HCT116 (cell line): Measurements from ENCODE around the gene PLEKHA6. TPM values are rescaled to one million over a fixed set of nuclear protein-coding genes. Genes with fewer than 3 reads are reported as not detected.

Experiments used
- ATAC-seq: fragments of 200-7000 bp; cut with Tn5 transposase; 2 replicates; pipeline ENCODE4 v1.9.1; 2020; ENCODE audit warnings: mild to moderate bottlenecking, moderate library complexity
- BruUV-seq: library from RNA; stranded (reverse); fragments of 400-500 nt; replicated peaks from 2 replicates; lab custom pipeline; 2021; lab: Mats Ljungman, UMichigan
- CTCF ChIA-PET: fragments of 300-600 bp; sonication (Branson Sonifier 250); formaldehyde crosslinking; loops from one replicate; lab custom pipeline; 2021; ENCODE audit warnings: antibody characterized with exemption; lab: Charles Lee
- POLR2A ChIA-PET: fragments of 300-600, 350-600 bp; sonication (Branson Sonifier 250); formaldehyde crosslinking; loops from one replicate; lab custom pipeline; 2021; ENCODE audit warnings: antibody characterized with exemption; lab: Charles Lee
- RAD21 ChIA-PET, 2 experiments: fragments of 300-600 bp; sonication (Branson Sonifier 250); formaldehyde crosslinking; loops; one replicate each; lab custom pipeline; 2023; ENCODE audit warnings: low total read pairs in 2 of 2; ENCODE audit not compliant: uncharacterized antibody in 2 of 2, unreplicated experiment in 2 of 2, low non-redundant PET in 1 of 2; lab: Charles Lee
- DNase-seq: peaks from one replicate; pipeline ENCODE4 v3.0.0-alpha.2; 2010; ENCODE audit warnings: low read depth, low spot score
- H2AFZ ChIP-seq: fragments of 200-600 bp; shearing (Covaris generic), sonication (generic); 2 replicates; pipeline ENCODE4 v1.6.1; 2017; ENCODE audit warnings: low read depth, mixed run types, mixed read lengths, antibody characterized with exemption, low read length; ENCODE audit not compliant: poor library complexity, severe bottlenecking
- H3K27ac ChIP-seq: 2 replicates; pipeline ENCODE4 v1.5.1; 2012; ENCODE audit warnings: low read depth, low read length
- H3K27me3 ChIP-seq: fragments of 200-600 bp; sonication (generic); 2 replicates; pipeline ENCODE4 v1.6.1; 2016; ENCODE audit warnings: mixed run types, low read length, mixed read lengths; ENCODE audit not compliant: insufficient read depth
- H3K36me3 ChIP-seq, 2 experiments: fragments of 200-500 bp in 1 of 2; fragments of 200-600 bp in 1 of 2; sonication (Bioruptor generic) in 1 of 2; sonication (generic) in 1 of 2; 2 replicates each; pipeline versions ENCODE4 v1.5.1 to v1.6.1; 2014 to 2016; ENCODE audit warnings: low read length in 2 of 2, inconsistent platforms in 1 of 2, mixed read lengths in 1 of 2, mixed run types in 1 of 2; ENCODE audit not compliant: insufficient read depth in 2 of 2, control insufficient read depth in 1 of 2
- H3K4me1 ChIP-seq, 2 experiments: fragments of 200-600 bp in 1 of 2; sonication (generic) in 1 of 2; 2 replicates each; pipeline versions ENCODE4 v1.5.1 to v1.6.1; 2012 to 2017; ENCODE audit warnings: low read length in 2 of 2, inconsistent platforms in 1 of 2, mild to moderate bottlenecking in 1 of 2, mixed read lengths in 1 of 2, mixed run types in 1 of 2, moderate library complexity in 1 of 2; ENCODE audit not compliant: insufficient read depth in 2 of 2, control insufficient read depth in 1 of 2
- H3K4me2 ChIP-seq: fragments of 200-600 bp; sonication (generic); 2 replicates; pipeline ENCODE4 v1.6.1; 2017; ENCODE audit warnings: mixed run types, low read length, mixed read lengths
- H3K4me3 ChIP-seq, 2 experiments: fragments of 200-600 bp in 1 of 2; sonication (generic) in 1 of 2; replicated peaks in 1 of 2; 2 replicates each; pipeline ENCODE4 v1.5.1; 2011 to 2016; ENCODE audit warnings: low read length in 2 of 2, control low read depth in 1 of 2, low read depth in 1 of 2, mild to moderate bottlenecking in 1 of 2, mixed read lengths in 1 of 2, mixed run types in 1 of 2
- H3K79me2 ChIP-seq: fragments of 200-600 bp; sonication (generic); 2 replicates; pipeline ENCODE4 v1.6.1; 2017; ENCODE audit warnings: mild to moderate bottlenecking, mixed run types, low read length, moderate library complexity, mixed read lengths; ENCODE audit not compliant: insufficient read depth
- H3K9ac ChIP-seq: fragments of 200-600 bp; sonication (generic); 2 replicates; pipeline ENCODE4 v1.6.1; 2016; ENCODE audit warnings: low read length, mixed read lengths
- H3K9me2 ChIP-seq: fragments of 200-600 bp; sonication (generic), shearing (Covaris generic); 2 replicates; pipeline ENCODE4 v1.6.1; 2017; ENCODE audit warnings: mixed run types, mild to moderate bottlenecking, moderate library complexity; ENCODE audit not compliant: insufficient read depth
- H3K9me3 ChIP-seq, 2 experiments: fragments of 200-500 bp in 1 of 2; fragments of 200-600 bp in 1 of 2; sonication (Bioruptor generic) in 1 of 2; sonication (generic) in 1 of 2; 2 replicates each; pipeline ENCODE4 v1.6.1; 2014 to 2017; ENCODE audit warnings: low read length in 2 of 2, mixed read lengths in 2 of 2, inconsistent platforms in 1 of 2, low read depth in 1 of 2, mild to moderate bottlenecking in 1 of 2, mixed run types in 1 of 2, moderate library complexity in 1 of 2; ENCODE audit not compliant: control insufficient read depth in 1 of 2, insufficient read depth in 1 of 2
- H4K20me1 ChIP-seq: fragments of 200-600 bp; sonication (generic), shearing (Covaris generic); 2 replicates; pipeline ENCODE4 v1.6.1; 2017; ENCODE audit warnings: mixed run types, mild to moderate bottlenecking, moderate library complexity; ENCODE audit not compliant: insufficient read depth
- RAD21 ChIP-seq: IDR thresholded peaks from 2 replicates; pipeline ENCODE4 v1.6.1; 2012; ENCODE audit warnings: low read depth, mild to moderate bottlenecking
- SP1 ChIP-seq: IDR thresholded peaks from 2 replicates; pipeline ENCODE4 v1.6.1; 2012; ENCODE audit warnings: low read depth
- SRF ChIP-seq: IDR thresholded peaks from 2 replicates; pipeline ENCODE4 v1.6.1; 2012; ENCODE audit warnings: low read depth
- YY1 ChIP-seq: IDR thresholded peaks from 2 replicates; pipeline ENCODE4 v1.6.1; 2011; ENCODE audit warnings: low read length, low read depth, moderate library complexity, mild to moderate bottlenecking; ENCODE audit not compliant: insufficient replicate concordance; ENCODE audit errors: extremely low read depth
- intact Hi-C: fragments of 100-400 bp; cut with micrococcal nuclease; formaldehyde crosslinking; loops from 2 replicates; pipeline ENCODE4 v1.10.0; 2022
- total RNA-seq: library from RNA; stranded (reverse); gene quantifications from one replicate; pipeline ENCODE4 v1.2.1, GENCODE V29; 2021; ENCODE audit not compliant: unreplicated experiment
- TF ChIP-seq, protein P1 (sequence below): IDR thresholded peaks from 2 replicates; pipeline ENCODE4 v1.6.1; 2012; ENCODE audit warnings: low read depth

Gene PLEKHA6
- total RNA-seq, 1 experiment from 2014 or later = 13.1 TPM

DNA sequence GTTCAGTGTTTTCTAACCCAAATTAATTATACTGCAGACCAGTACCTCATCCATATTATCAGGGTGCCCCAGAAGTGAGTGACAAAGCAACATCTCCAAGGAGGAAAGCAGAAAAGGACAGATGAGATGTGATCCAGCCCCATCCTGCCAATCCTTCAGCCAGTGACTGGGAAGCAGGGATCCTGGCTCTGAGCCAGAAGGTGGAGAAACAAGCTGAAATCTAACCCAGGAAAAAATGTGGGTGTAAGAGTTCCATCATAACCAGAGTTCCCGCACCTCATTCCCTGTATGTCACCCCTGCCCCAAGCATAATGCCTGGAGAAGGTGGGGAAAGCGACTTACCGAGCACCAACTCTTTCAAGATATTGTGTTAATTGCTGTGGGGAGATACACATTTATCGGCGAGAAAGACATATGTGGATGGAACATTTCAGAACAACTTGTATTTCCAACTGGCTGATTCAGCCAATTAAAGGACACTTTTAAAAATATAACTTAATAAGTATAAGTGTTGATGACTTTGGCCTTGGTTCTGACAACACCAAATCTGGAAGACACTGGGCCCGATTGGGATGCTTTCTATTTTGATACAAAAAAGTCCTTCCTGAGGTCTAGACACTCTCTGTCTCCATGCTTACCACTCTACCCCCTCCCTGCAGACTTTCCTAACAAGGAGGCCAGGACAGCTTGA is 14.9 kb downstream of the PLEKHA6 start:
- Histone ChIP-seq H3K27me3 (no peaks in the 10 kb centered on the region), H3K27ac (no peak overlapping the region), H3K9me2 (no peaks in the 10 kb centered on the region), H2AFZ (no peak overlapping the region), H3K4me2 (no peak overlapping the region), H3K4me1 (peaks cover 2 to 12% of the 10 kb centered on the region in 2 experiments; a peak in 1 of 4 replicates), H3K9ac (no peak overlapping the region), H3K79me2 (no peaks in the 10 kb centered on the region; the same call in 1 of the 2 replicates), H3K4me3 (no peak overlapping the region), H3K36me3 (no peaks in the 10 kb centered on the region), H4K20me1 (no peaks in the 10 kb centered on the region), H3K9me3 (no peaks in the 10 kb centered on the region)
- no TSS peak for BruUV-seq
- POLR2A ChIA-PET = no interaction called here
- ATAC-seq = no peak
- TF ChIP-seq RAD21 (no peak), SP1 (no peak), YY1 (no peak), SRF (no peak)
- TF ChIP-seq, protein P1, sequence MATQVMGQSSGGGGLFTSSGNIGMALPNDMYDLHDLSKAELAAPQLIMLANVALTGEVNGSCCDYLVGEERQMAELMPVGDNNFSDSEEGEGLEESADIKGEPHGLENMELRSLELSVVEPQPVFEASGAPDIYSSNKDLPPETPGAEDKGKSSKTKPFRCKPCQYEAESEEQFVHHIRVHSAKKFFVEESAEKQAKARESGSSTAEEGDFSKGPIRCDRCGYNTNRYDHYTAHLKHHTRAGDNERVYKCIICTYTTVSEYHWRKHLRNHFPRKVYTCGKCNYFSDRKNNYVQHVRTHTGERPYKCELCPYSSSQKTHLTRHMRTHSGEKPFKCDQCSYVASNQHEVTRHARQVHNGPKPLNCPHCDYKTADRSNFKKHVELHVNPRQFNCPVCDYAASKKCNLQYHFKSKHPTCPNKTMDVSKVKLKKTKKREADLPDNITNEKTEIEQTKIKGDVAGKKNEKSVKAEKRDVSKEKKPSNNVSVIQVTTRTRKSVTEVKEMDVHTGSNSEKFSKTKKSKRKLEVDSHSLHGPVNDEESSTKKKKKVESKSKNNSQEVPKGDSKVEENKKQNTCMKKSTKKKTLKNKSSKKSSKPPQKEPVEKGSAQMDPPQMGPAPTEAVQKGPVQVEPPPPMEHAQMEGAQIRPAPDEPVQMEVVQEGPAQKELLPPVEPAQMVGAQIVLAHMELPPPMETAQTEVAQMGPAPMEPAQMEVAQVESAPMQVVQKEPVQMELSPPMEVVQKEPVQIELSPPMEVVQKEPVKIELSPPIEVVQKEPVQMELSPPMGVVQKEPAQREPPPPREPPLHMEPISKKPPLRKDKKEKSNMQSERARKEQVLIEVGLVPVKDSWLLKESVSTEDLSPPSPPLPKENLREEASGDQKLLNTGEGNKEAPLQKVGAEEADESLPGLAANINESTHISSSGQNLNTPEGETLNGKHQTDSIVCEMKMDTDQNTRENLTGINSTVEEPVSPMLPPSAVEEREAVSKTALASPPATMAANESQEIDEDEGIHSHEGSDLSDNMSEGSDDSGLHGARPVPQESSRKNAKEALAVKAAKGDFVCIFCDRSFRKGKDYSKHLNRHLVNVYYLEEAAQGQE = no peak
- no peak for DNase-seq
- RAD21 ChIA-PET = no interaction called here
- intact Hi-C loops = no loop called here
- CTCF ChIA-PET = interaction anchor here (1.5 kb wide), 1 partner anchor 54 kb away, joined by 5 read pairs; no protein-coding TSS in a partner anchor
